ENCODE measurements around the gene OR14C36.
"Not testable (repeated sequence)": the region's sequence is repeated elsewhere in the genome, so short reads cannot be mapped to it uniquely, and the experiment has no call there.

Gene OR14C36
- 0 reads per million in 2 donors for total RNA-seq

GRCh38 chr1:248348475-248348874 lies at the start of gene OR14C36:
Gene OR14C36 (plus strand): TSS chr1:248348775. CDS start chr1:248348775, 0 bp downstream.
- no peak for DNase-seq

- no peak for DNase-seq
Observed at GRCh38 chr1:248303324-248303723, 45.3 kb upstream of the OR14C36 start, which contains the start of gene OR2T12. Gene OR2T12 (minus strand): TSS chr1:248303424. CDS start chr1:248295578, 7,846 bp downstream.

- DNase-seq = not testable (repeated sequence)
Observed at GRCh38 chr1:248305672-248306071, 42.9 kb upstream of the OR14C36 start.

GRCh38 chr1:248306103-248306502 lies 42.5 kb upstream of the OR14C36 start:
- no peak for DNase-seq

- not testable (repeated sequence) for DNase-seq
Observed at GRCh38 chr1:248306740-248307139, 41.8 kb upstream of the OR14C36 start.

- DNase-seq = no peak
Observed at GRCh38 chr1:248316796-248317195, 31.8 kb upstream of the OR14C36 start.

- DNase-seq = no peak
Observed at GRCh38 chr1:248324468-248324867, 24.1 kb upstream of the OR14C36 start, which contains the start of gene OR2M7. Gene OR2M7 (minus strand): TSS chr1:248324568. CDS start chr1:248324568, 0 bp downstream.

- no peak for DNase-seq
Observed at GRCh38 chr1:248343451-248343850, 5.1 kb upstream of the OR14C36 start.

GRCh38 chr1:248359415-248359814 lies 10.8 kb downstream of the OR14C36 start:
- no peak for DNase-seq

- no peak for DNase-seq
Observed at GRCh38 chr1:248361121-248361715, 12.6 kb downstream of the OR14C36 start, which contains the start of gene OR2T4. Gene OR2T4 (plus strand): TSS chr1:248361665. CDS start chr1:248361665, 0 bp downstream.

- no peak for DNase-seq
Observed at GRCh38 chr1:248366609-248367008, 18.0 kb downstream of the OR14C36 start.

- DNase-seq = no peak
Observed at GRCh38 chr1:248372394-248372793, 23.8 kb downstream of the OR14C36 start.

- no peak for DNase-seq
Observed at GRCh38 chr1:248373761-248374160, 25.2 kb downstream of the OR14C36 start.

GRCh38 chr1:248375446-248375845 lies 26.9 kb downstream of the OR14C36 start, which contains the start of gene OR2T6:
Gene OR2T6 (plus strand): TSS chr1:248375746. CDS start chr1:248387609, 11,863 bp downstream.
- DNase-seq = no peak

- no peak for DNase-seq
Observed at GRCh38 chr1:248376916-248377315, 28.3 kb downstream of the OR14C36 start.

- no peak for DNase-seq
Observed at GRCh38 chr1:248380854-248381253, 32.3 kb downstream of the OR14C36 start.

- DNase-seq = no peak
Observed at GRCh38 chr1:248388426-248388825, 39.9 kb downstream of the OR14C36 start.

GRCh38 chr1:248393050-248393449 lies 44.5 kb downstream of the OR14C36 start:
- DNase-seq = no peak
